ENCODE measurements around the gene DNAH3. TPM values are rescaled to one million over a fixed set of nuclear protein-coding genes. Genes with fewer than 3 reads are reported as not detected.

The DNAH3 gene
- total and polyA plus RNA-seq, 2 of the 8 experiments (the other 6 are each of a cell fraction or from before 2014, with no cell fraction given): 0.57 to 0.71 TPM

- no peak overlapping the region for H3K4ac ChIP-seq (replicated peaks; ENCODE audit: insufficient read length, low read depth, low read length)
- peaks cover 9% of the 10 kb centered on the region for H3K23me2 ChIP-seq (ENCODE audit: low read depth, low read length)
- no peak overlapping the region for H2AK5ac ChIP-seq (ENCODE audit: low read depth, low read length)
- no peak overlapping the region for H2BK15ac ChIP-seq (ENCODE audit: low read length)
- H3K79me1 ChIP-seq (ENCODE audit: low read depth, low read length): peaks cover 6% of the 10 kb centered on the region; the same call in 1 of the 2 replicates
- H2BK20ac ChIP-seq (ENCODE audit: low read length): no peak overlapping the region
- H4K5ac ChIP-seq (ENCODE audit: insufficient read length, low read depth, low read length): no peak overlapping the region
- no peak overlapping the region for H3K23ac ChIP-seq (ENCODE audit: insufficient read length)
- H3K14ac ChIP-seq (ENCODE audit: insufficient read length): no peak overlapping the region
- no peaks in the 10 kb centered on the region for H3K27me3 ChIP-seq (replicated peaks in 1 of 4; ENCODE audit: control insufficient read depth in 3 of 4, extremely low read depth in 1 of 4, insufficient read depth in 3 of 4, low read length in 3 of 4)
- H3K4me1 ChIP-seq (replicated peaks in 1 of 4; ENCODE audit: control insufficient read depth in 3 of 4, insufficient read depth in 4 of 4, low read length in 3 of 4): peaks cover 0 to 5% (median 0%) of the 10 kb centered on the region in 4 experiments; a peak in 1 of 7 replicates
- no peak overlapping the region for H4K8ac ChIP-seq (ENCODE audit: extremely low read depth, insufficient read depth, low read length)
- no peak overlapping the region for H3K9ac ChIP-seq (replicated peaks in 1 of 4; ENCODE audit: extremely low read depth in 1 of 4, low read depth in 3 of 4, low read length in 3 of 4)
- no peak overlapping the region for H3K18ac ChIP-seq (ENCODE audit: extremely low read depth, low read length)
- 97% methylated on average over 4 of the region's 4 CpGs; no CpG with 5 or more reads in 1 of the 2 experiments for WGBS, 2 experiments (ENCODE audit: extremely low coverage in 1 of 2, insufficient coverage in 1 of 2, insufficient read length in 1 of 2, insufficient replicate concordance in 2 of 2, low coverage in 1 of 2, low lambda C conversion rate in 2 of 2, missing lambda C conversion rate in 1 of 2)
- H3K27ac ChIP-seq (ENCODE audit: low read depth, low read length): no peak overlapping the region
- no peak for DNase-seq (ENCODE audit: low read depth in 1 of 2, low spot score in 2 of 2)
- no peak overlapping the region for H2BK120ac ChIP-seq (replicated peaks; ENCODE audit: low read depth, low read length)
- FAIRE-seq: no peak
- no peak overlapping the region for H3K4me3 ChIP-seq (ENCODE audit: extremely low read depth in 1 of 4, insufficient read depth in 2 of 4, low read depth in 3 of 4, low read length in 4 of 4)
- ChIA-PET POLR2A (ENCODE audit: partially characterized antibody) (no interaction called here), CTCF (ENCODE audit: partially characterized antibody) (interaction anchor here (0.8 to 1.6 kb wide), 2 partner anchors 25 to 137 kb away, joined by 3 to 4 read pairs; no protein-coding TSS in a partner anchor)
- H4K91ac ChIP-seq (replicated peaks; ENCODE audit: insufficient read length, low read length): no peak overlapping the region
- no peak overlapping the region for H3K4me2 ChIP-seq (ENCODE audit: insufficient read depth in 1 of 2, low read depth in 2 of 2, low read length in 2 of 2)
- peaks cover 0 to 2% of the 10 kb centered on the region in 2 experiments for H4K20me1 ChIP-seq (replicated peaks in 1 of 2; ENCODE audit: control insufficient read depth in 1 of 2, insufficient read depth in 2 of 2, low read length in 2 of 2)
- H2BK5ac ChIP-seq (ENCODE audit: low read depth, low read length): no peak overlapping the region
- H3K56ac ChIP-seq (replicated peaks; ENCODE audit: insufficient read length, low read depth, low read length): no peak overlapping the region
- no peak overlapping the region for H2BK12ac ChIP-seq (ENCODE audit: low read depth, low read length)
- no peak overlapping the region for H2AFZ ChIP-seq (ENCODE audit: low read length)
- H3K36me3 ChIP-seq (ENCODE audit: control insufficient read depth in 2 of 4, insufficient read depth in 4 of 4, low read length in 3 of 4): peaks cover 11 to 62% (median 38%) of the 10 kb centered on the region in 4 experiments
- no peaks in the 10 kb centered on the region for H3K9me3 ChIP-seq (ENCODE audit: insufficient read depth in 2 of 2, low read depth in 1 of 2, low read length in 1 of 2)
- H3K79me2 ChIP-seq (ENCODE audit: control insufficient read depth in 1 of 2, insufficient read depth in 2 of 2, low read length in 2 of 2): peaks cover 0 to 23% of the 10 kb centered on the region in 2 experiments; a peak in 2 of 4 replicates
- no peak for TF ChIP-seq MAX (IDR thresholded peaks at IDR 0.05)
- TF ChIP-seq KDM1A (IDR thresholded peaks at IDR 0.05; ENCODE audit: borderline replicate concordance, low read length): no peak
- TF ChIP-seq ATF2 (IDR thresholded peaks at IDR 0.05; ENCODE audit: low read length): no peak
Observed at GRCh38 chr16:21163576-21163975, 12.9 kb upstream of the DNAH3 start.

Measured in H1 (cell line).